ENCODE measurements around the gene PIPOX. TPM values are rescaled to one million over a fixed set of nuclear protein-coding genes. Genes with fewer than 3 reads are reported as not detected.

The PIPOX gene
- total and polyA plus RNA-seq, 2 of the 13 experiments (the other 11 are each of a cell fraction or from before 2014, with no cell fraction given) = 87.3 to 154 TPM

DNA sequence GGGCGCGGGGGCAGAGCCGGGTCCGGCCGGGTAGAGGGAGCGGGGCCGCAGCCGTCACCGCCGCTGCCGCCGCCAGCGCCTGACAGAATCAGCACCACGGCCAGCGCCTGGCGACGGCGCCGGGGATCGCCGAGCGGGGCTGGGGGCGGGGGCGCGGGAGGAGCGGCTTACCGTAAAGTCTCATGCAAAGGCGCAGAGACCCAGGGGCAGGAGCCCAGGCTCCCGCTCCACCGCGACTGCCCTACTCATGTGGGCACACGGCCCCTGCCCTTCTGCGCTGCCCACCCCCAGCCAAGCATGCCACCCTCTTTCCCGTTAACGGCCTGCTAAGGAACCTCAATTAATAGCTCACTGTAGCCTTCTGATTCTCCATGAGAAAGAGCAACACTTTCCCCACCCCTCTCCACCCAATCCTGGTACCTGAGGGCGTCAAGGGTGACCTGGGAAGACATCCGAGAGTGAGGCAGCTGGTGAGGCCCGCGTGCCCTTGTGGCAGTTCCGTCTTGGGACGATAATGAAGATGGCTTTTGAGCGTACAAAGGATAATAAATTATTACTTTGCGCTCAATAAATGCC, 36.9 kb upstream of the PIPOX start, which contains the start of gene SEZ6 (continued):
- TF ChIP-seq PHB2 (IDR thresholded peaks at IDR 0.05; ENCODE audit: partially characterized antibody) (no peak), ZNF10 (CRISPR knock-in tag; IDR thresholded peaks at IDR 0.05; ENCODE audit: borderline replicate concordance, low read depth) (no peak), MYC (CRISPR knock-in tag; IDR thresholded peaks at IDR 0.05; ENCODE audit: borderline replicate concordance) (peak; percentile 60; the same call in 1 of the 2 replicates), MEF2D (CRISPR knock-in tag; IDR thresholded peaks at IDR 0.05) (no peak), SMARCE1 (IDR thresholded peaks at IDR 0.05; ENCODE audit: borderline replicate concordance) (no peak), PITX1 (CRISPR knock-in tag; IDR thresholded peaks at IDR 0.05) (peak; percentile 56; the same call in 1 of the 2 replicates), ZNF790 (CRISPR knock-in tag; IDR thresholded peaks at IDR 0.05; ENCODE audit: borderline replicate concordance) (peak; percentile 86; the same call in 1 of the 2 replicates), ZNF234 (CRISPR knock-in tag; conservative IDR thresholded peaks at IDR 0.05) (no peak), ZNF883 (CRISPR knock-in tag; IDR thresholded peaks at IDR 0.05; ENCODE audit: not compliant biosample characterization) (peak; percentile 94), RORA (CRISPR knock-in tag; IDR thresholded peaks at IDR 0.05) (no peak), MAZ (IDR thresholded peaks at IDR 0.05; ENCODE audit: borderline replicate concordance, low read depth, low read length) (peak; percentile 95), MAZ (CRISPR knock-in tag; IDR thresholded peaks at IDR 0.05; ENCODE audit: low read depth) (peak; percentile 99), ZNF75D (CRISPR knock-in tag; IDR thresholded peaks at IDR 0.05; ENCODE audit: borderline replicate concordance) (no peak), NR2C2 (CRISPR knock-in tag; IDR thresholded peaks at IDR 0.05; ENCODE audit: borderline replicate concordance) (peak; percentile 48; the same call in 1 of the 2 replicates), ZBTB21 (CRISPR knock-in tag; IDR thresholded peaks at IDR 0.05) (peak; percentile 50; the same call in 1 of the 2 replicates), DMTF1 (CRISPR knock-in tag; IDR thresholded peaks at IDR 0.05) (no peak), PRMT3 (CRISPR knock-in tag; IDR thresholded peaks at IDR 0.05; ENCODE audit: borderline replicate concordance, low read depth) (peak; percentile 83), ZNF549 (CRISPR knock-in tag; IDR thresholded peaks at IDR 0.05) (no peak), CHCHD3 (CRISPR knock-in tag; IDR thresholded peaks at IDR 0.05) (peak; percentile 93; the same call in 1 of the 2 replicates)
- TF ChIP-seq, protein P1, sequence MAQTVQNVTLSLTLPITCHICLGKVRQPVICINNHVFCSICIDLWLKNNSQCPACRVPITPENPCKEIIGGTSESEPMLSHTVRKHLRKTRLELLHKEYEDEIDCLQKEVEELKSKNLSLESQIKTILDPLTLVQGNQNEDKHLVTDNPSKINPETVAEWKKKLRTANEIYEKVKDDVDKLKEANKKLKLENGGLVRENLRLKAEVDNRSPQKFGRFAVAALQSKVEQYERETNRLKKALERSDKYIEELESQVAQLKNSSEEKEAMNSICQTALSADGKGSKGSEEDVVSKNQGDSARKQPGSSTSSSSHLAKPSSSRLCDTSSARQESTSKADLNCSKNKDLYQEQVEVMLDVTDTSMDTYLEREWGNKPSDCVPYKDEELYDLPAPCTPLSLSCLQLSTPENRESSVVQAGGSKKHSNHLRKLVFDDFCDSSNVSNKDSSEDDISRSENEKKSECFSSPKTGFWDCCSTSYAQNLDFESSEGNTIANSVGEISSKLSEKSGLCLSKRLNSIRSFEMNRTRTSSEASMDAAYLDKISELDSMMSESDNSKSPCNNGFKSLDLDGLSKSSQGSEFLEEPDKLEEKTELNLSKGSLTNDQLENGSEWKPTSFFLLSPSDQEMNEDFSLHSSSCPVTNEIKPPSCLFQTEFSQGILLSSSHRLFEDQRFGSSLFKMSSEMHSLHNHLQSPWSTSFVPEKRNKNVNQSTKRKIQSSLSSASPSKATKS (CRISPR knock-in tag; IDR thresholded peaks at IDR 0.05) = no peak
- TF ChIP-seq, protein P2, sequence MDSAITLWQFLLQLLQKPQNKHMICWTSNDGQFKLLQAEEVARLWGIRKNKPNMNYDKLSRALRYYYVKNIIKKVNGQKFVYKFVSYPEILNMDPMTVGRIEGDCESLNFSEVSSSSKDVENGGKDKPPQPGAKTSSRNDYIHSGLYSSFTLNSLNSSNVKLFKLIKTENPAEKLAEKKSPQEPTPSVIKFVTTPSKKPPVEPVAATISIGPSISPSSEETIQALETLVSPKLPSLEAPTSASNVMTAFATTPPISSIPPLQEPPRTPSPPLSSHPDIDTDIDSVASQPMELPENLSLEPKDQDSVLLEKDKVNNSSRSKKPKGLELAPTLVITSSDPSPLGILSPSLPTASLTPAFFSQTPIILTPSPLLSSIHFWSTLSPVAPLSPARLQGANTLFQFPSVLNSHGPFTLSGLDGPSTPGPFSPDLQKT (CRISPR knock-in tag; IDR thresholded peaks at IDR 0.05; ENCODE audit: borderline replicate concordance) = peak; percentile 53; the same call in 1 of the 2 replicates
- TF ChIP-seq, protein P3, sequence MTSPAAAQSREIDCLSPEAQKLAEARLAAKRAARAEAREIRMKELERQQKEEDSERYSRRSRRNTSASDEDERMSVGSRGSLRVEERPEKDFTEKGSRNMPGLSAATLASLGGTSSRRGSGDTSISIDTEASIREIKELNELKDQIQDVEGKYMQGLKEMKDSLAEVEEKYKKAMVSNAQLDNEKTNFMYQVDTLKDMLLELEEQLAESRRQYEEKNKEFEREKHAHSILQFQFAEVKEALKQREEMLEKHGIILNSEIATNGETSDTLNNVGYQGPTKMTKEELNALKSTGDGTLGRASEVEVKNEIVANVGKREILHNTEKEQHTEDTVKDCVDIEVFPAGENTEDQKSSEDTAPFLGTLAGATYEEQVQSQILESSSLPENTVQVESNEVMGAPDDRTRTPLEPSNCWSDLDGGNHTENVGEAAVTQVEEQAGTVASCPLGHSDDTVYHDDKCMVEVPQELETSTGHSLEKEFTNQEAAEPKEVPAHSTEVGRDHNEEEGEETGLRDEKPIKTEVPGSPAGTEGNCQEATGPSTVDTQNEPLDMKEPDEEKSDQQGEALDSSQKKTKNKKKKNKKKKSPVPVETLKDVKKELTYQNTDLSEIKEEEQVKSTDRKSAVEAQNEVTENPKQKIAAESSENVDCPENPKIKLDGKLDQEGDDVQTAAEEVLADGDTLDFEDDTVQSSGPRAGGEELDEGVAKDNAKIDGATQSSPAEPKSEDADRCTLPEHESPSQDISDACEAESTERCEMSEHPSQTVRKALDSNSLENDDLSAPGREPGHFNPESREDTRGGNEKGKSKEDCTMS (CRISPR knock-in tag; conservative IDR thresholded peaks at IDR 0.05) = peak; percentile 90; the same call in 1 of the 2 replicates
